K562 (cell line): ENCODE data around the gene PTBP3. TPM values are rescaled to one million over a fixed set of nuclear protein-coding genes. Genes with fewer than 3 reads are reported as not detected.

Experiments
- CBFA2T2 ChIP-seq: fragments of 450-650 bp; conservative IDR thresholded peaks from 2 replicates; pipeline ENCODE4 v1.6.1; 2017; ENCODE audit warnings: mild to moderate bottlenecking
- CHD4 ChIP-seq: fragments of 200-600 bp; sonication (generic); IDR thresholded peaks from 3 replicates; pipeline ENCODE4 v1.6.1; 2012; ENCODE audit warnings: low read depth, mild to moderate bottlenecking, mixed read lengths, low read length, inconsistent platforms; ENCODE audit not compliant: insufficient read depth, insufficient replicate concordance, poor library complexity, severe bottlenecking
- CSDE1 ChIP-seq, 2 experiments: fragments of 450-650 bp; IDR thresholded peaks; 2 replicates each; pipeline ENCODE4 v1.6.1; 2016; ENCODE audit warnings: mild to moderate bottlenecking in 1 of 2
- EGR1 ChIP-seq: fragments of 450-650 bp; conservative IDR thresholded peaks from 2 replicates; pipeline ENCODE4 v1.6.1; 2017; ENCODE audit warnings: mild to moderate bottlenecking
- ETV1 ChIP-seq: fragments of 450-650 bp; conservative IDR thresholded peaks from 2 replicates; pipeline ENCODE4 v1.6.1; 2016; ENCODE audit warnings: missing genetic modification characterization, control low read depth, low read depth, missing compliant biosample characterization
- HSF4 ChIP-seq: fragments of 250-450 bp; sonication (Bioruptor Pico); IDR thresholded peaks from 2 replicates; pipeline ENCODE4 v2.1.2; 2022; ENCODE audit warnings: mild to moderate bottlenecking, moderate library complexity, borderline replicate concordance
- KLF13 ChIP-seq: fragments of 450-650 bp; IDR thresholded peaks from 2 replicates; pipeline ENCODE4 v1.6.1; 2016; ENCODE audit warnings: missing genetic modification characterization, low read depth, mild to moderate bottlenecking, missing compliant biosample characterization, moderate library complexity, borderline replicate concordance
- POLR2G ChIP-seq: fragments of 200-400 bp; formaldehyde crosslinking; IDR thresholded peaks from 2 replicates; pipeline ENCODE4 v1.6.1; 2017; ENCODE audit warnings: low read depth, mild to moderate bottlenecking, antibody characterized with exemption, low read length, moderate library complexity
- POLR3A ChIP-seq: IDR thresholded peaks from 2 replicates; pipeline ENCODE4 v1.6.1; 2011; ENCODE audit warnings: borderline replicate concordance, mild to moderate bottlenecking, moderate library complexity; ENCODE audit not compliant: insufficient read length, insufficient read depth; ENCODE audit errors: extremely low read depth
- SMAD4 ChIP-seq: fragments of 250-450 bp; sonication (Bioruptor Pico); conservative IDR thresholded peaks from 2 replicates; pipeline ENCODE4 v1.8.0; 2021; ENCODE audit warnings: inconsistent platforms, mild to moderate bottlenecking, moderate library complexity
- SMARCB1 ChIP-seq: IDR thresholded peaks from 2 replicates; pipeline ENCODE4 v1.6.1; 2011; ENCODE audit warnings: improper control_type of control experiment, low read depth; ENCODE audit not compliant: insufficient read length
- ZC3H8 ChIP-seq: fragments of 450-650 bp; IDR thresholded peaks from 2 replicates; pipeline ENCODE4 v1.6.1; 2017
- ZNF431 ChIP-seq: sonication (generic); formaldehyde crosslinking; IDR thresholded peaks from 2 replicates; pipeline ENCODE4 v1.8.0; 2022; ENCODE audit warnings: mild to moderate bottlenecking, missing genetic modification reagents
- ZNF785 ChIP-seq: fragments of 250-450 bp; sonication (Bioruptor Pico); IDR thresholded peaks from 2 replicates; pipeline ENCODE4 v1.4.0; 2020; ENCODE audit warnings: mild to moderate bottlenecking
- polyA plus RNA-seq, 8 experiments: library from polyadenylated mRNA; depleted of rRNA in 4 of 8; stranded (reverse) in 5 of 8; unstranded in 3 of 8; fragments of >200 nt; fragmentation: Nextera tagmentation in 2 of 8; fragmentation: Illumina TruSeq in 1 of 8; extraction: Ambion mirVana in 2 of 8; extraction: Trizol in 1 of 8; gene quantifications; 2 replicates each; pipeline versions ENCODE4 v1.2.1 to v1.2.3, GENCODE V29; 2011 to 2014; ENCODE audit warnings: inconsistent platforms in 1 of 8, missing spikeins in 1 of 8
- total RNA-seq, 7 experiments: library from RNA; depleted of rRNA in 6 of 7; stranded (reverse); fragments of >200 nt in 6 of 7; fragmentation: Illumina TruSeq in 2 of 7; extraction: Trizol in 2 of 7; gene quantifications; 2 replicates each; pipeline versions ENCODE4 v1.2.1 to v1.2.3, GENCODE V29; 2011 to 2021; ENCODE audit warnings: low replicate concordance in 1 of 7
- TF ChIP-seq, protein P1 (sequence below): fragments of 250-450 bp; sonication (Bioruptor Pico); IDR thresholded peaks from 2 replicates; pipeline ENCODE4 v1.9.0; 2021; ENCODE audit warnings: mild to moderate bottlenecking
- TF ChIP-seq, protein P2 (sequence below): fragments of 450-650 bp; conservative IDR thresholded peaks from 2 replicates; pipeline ENCODE4 v1.6.1; 2016; ENCODE audit warnings: missing genetic modification characterization, low read depth, mild to moderate bottlenecking, missing compliant biosample characterization, moderate library complexity
- TF ChIP-seq, protein P3 (sequence below): sonication (generic); formaldehyde crosslinking; IDR thresholded peaks from 2 replicates; pipeline ENCODE4 v1.8.0; 2022; ENCODE audit warnings: mild to moderate bottlenecking, missing genetic modification reagents
- TF ChIP-seq, protein P4 (sequence below): IDR thresholded peaks from 2 replicates; pipeline ENCODE4 v1.6.1; 2016; ENCODE audit warnings: missing genetic modification characterization, missing compliant biosample characterization
- TF ChIP-seq, protein P5 (sequence below): fragments of 250-450 bp; sonication (Bioruptor Pico); IDR thresholded peaks from 2 replicates; pipeline ENCODE4 v1.5.0; 2020; ENCODE audit warnings: mild to moderate bottlenecking

Gene PTBP3
- total and polyA plus RNA-seq, 9 of the 15 experiments (the other 6 are each of a cell fraction or from before 2014, with no cell fraction given), result 22.4 to 132 (median 68.0) TPM

DNA sequence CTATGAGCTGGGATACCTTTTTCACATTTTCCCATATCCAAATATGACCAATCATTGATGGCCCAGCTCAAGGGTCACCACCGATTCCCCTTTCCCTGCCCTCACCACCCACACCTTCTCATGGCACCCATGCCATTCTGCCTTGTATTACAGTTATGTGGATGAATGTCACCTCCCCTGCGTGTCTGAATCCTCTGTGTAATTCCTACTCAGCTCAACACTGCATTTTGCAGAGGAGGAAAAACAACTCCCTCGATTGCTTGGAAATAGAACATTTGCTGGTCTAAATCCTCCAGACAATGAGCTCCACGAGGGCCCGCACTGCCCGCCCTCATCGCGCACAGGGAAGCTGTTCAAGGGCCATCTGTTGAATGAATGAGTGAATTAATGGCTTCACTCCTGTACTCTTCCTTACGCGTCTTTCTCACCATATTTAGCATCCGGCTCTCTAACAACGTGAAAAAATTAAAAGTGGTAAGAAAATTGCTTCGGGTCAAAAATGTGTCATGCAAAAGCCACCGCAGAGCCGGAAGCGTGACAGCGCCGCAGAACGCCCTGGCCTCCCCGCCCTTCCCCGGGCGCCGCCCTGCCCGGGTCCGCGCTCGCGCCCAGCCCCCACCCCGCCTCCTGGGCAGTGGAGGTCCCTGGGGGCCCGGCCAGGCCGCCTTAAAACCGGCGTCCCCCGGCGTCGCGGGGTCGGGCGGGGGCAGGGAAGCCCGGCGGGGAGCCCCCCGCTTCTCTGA is 159.0 kb downstream of the PTBP3 start (continued):
- no peak for TF ChIP-seq CBFA2T2
- TF ChIP-seq ZNF785 (CRISPR knock-in tag), result no peak
- peak; percentile 86 for TF ChIP-seq ETV1 (tag)
- no peak for TF ChIP-seq POLR2G
- TF ChIP-seq SMARCB1, result no peak
- TF ChIP-seq, protein P1, sequence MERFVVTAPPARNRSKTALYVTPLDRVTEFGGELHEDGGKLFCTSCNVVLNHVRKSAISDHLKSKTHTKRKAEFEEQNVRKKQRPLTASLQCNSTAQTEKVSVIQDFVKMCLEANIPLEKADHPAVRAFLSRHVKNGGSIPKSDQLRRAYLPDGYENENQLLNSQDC (CRISPR knock-in tag), result no peak
- no peak for TF ChIP-seq KLF13
- TF ChIP-seq CHD4, result no peak
- no peak for TF ChIP-seq CSDE1 (IDR thresholded peaks at IDR 0.05)
- TF ChIP-seq ZC3H8, result no peak
- TF ChIP-seq EGR1, result no peak
- TF ChIP-seq SMAD4 (CRISPR knock-in tag), result no peak
- TF ChIP-seq, protein P2, sequence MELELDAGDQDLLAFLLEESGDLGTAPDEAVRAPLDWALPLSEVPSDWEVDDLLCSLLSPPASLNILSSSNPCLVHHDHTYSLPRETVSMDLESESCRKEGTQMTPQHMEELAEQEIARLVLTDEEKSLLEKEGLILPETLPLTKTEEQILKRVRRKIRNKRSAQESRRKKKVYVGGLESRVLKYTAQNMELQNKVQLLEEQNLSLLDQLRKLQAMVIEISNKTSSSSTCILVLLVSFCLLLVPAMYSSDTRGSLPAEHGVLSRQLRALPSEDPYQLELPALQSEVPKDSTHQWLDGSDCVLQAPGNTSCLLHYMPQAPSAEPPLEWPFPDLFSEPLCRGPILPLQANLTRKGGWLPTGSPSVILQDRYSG (tag), result peak; percentile 84
- TF ChIP-seq ZNF431 (CRISPR knock-in tag), result no peak
- TF ChIP-seq, protein P3, sequence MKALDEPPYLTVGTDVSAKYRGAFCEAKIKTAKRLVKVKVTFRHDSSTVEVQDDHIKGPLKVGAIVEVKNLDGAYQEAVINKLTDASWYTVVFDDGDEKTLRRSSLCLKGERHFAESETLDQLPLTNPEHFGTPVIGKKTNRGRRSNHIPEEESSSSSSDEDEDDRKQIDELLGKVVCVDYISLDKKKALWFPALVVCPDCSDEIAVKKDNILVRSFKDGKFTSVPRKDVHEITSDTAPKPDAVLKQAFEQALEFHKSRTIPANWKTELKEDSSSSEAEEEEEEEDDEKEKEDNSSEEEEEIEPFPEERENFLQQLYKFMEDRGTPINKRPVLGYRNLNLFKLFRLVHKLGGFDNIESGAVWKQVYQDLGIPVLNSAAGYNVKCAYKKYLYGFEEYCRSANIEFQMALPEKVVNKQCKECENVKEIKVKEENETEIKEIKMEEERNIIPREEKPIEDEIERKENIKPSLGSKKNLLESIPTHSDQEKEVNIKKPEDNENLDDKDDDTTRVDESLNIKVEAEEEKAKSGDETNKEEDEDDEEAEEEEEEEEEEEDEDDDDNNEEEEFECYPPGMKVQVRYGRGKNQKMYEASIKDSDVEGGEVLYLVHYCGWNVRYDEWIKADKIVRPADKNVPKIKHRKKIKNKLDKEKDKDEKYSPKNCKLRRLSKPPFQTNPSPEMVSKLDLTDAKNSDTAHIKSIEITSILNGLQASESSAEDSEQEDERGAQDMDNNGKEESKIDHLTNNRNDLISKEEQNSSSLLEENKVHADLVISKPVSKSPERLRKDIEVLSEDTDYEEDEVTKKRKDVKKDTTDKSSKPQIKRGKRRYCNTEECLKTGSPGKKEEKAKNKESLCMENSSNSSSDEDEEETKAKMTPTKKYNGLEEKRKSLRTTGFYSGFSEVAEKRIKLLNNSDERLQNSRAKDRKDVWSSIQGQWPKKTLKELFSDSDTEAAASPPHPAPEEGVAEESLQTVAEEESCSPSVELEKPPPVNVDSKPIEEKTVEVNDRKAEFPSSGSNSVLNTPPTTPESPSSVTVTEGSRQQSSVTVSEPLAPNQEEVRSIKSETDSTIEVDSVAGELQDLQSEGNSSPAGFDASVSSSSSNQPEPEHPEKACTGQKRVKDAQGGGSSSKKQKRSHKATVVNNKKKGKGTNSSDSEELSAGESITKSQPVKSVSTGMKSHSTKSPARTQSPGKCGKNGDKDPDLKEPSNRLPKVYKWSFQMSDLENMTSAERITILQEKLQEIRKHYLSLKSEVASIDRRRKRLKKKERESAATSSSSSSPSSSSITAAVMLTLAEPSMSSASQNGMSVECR (CRISPR knock-in tag), result peak; percentile 83
- TF ChIP-seq, protein P4, sequence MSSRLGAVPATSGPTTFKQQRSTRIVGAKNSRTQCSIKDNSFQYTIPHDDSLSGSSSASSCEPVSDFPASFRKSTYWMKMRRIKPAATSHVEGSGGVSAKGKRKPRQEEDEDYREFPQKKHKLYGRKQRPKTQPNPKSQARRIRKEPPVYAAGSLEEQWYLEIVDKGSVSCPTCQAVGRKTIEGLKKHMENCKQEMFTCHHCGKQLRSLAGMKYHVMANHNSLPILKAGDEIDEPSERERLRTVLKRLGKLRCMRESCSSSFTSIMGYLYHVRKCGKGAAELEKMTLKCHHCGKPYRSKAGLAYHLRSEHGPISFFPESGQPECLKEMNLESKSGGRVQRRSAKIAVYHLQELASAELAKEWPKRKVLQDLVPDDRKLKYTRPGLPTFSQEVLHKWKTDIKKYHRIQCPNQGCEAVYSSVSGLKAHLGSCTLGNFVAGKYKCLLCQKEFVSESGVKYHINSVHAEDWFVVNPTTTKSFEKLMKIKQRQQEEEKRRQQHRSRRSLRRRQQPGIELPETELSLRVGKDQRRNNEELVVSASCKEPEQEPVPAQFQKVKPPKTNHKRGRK, result no peak
- no peak for TF ChIP-seq HSF4
- TF ChIP-seq, protein P5, sequence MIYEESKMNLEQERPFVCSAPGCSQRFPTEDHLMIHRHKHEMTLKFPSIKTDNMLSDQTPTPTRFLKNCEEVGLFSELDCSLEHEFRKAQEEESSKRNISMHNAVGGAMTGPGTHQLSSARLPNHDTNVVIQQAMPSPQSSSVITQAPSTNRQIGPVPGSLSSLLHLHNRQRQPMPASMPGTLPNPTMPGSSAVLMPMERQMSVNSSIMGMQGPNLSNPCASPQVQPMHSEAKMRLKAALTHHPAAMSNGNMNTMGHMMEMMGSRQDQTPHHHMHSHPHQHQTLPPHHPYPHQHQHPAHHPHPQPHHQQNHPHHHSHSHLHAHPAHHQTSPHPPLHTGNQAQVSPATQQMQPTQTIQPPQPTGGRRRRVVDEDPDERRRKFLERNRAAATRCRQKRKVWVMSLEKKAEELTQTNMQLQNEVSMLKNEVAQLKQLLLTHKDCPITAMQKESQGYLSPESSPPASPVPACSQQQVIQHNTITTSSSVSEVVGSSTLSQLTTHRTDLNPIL (CRISPR knock-in tag), result no peak
- no peak for TF ChIP-seq POLR3A
